GM20431 (cell line): Measurements from ENCODE around the gene SH3RF3.

Experiments
- in situ Hi-C: fragments of 300-500 bp; cut with MseI, MboI; formaldehyde crosslinking; loops from one replicate; pipeline ENCODE4 v1.15.0; 2020; ENCODE audit warnings: low sequenced_read_pairs; ENCODE audit not compliant: unreplicated experiment

Gene SH3RF3

GRCh38 chr2:109514857-109515256, 385.9 kb downstream of the SH3RF3 start:
- in situ Hi-C loops = loop anchor here (25.0 kb wide), 1 partner anchor 378 kb away; the partner anchor contains the start of gene SH3RF3

DNA sequence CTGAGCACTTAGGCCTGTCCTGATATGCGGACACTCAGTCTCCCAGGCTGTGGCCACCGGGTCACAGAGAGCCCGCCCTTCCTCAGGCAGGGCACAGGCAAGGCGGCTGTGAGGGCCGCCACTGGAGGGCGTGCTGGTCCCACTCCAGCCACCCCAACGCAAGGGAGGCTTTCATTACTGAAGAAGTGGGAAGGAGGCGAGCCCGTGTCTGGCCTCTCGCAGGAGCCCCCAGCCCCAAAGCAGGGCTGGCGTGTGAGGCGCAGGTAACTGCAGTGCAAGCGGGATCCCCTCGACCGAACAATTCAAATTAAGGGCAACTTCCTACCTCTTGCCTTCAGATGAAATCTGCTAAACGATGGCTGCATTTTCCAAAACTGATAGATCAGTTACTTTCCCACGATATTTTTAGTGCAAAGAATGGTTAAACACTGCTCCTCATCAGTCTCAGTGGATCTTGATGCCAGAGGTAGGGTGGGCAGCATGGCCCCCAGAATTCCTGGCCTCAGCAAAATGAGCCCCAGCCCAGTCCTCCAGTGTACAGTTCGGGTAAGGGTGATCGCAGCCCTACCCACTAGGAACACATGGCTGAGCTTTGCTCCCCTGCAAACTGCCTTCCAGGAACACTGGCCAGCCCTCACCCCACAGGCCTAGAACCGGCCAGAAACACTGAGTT, 387.6 kb downstream of the SH3RF3 start:
- in situ Hi-C loops = loop anchor here (25.0 kb wide), 1 partner anchor 379 kb away; the partner anchor contains the start of gene SH3RF3

GRCh38 chr2:109517118-109517889, 388.3 kb downstream of the SH3RF3 start:
- in situ Hi-C loops = loop anchor here (25.0 kb wide), 1 partner anchor 380 kb away; the partner anchor contains the start of gene SH3RF3

DNA sequence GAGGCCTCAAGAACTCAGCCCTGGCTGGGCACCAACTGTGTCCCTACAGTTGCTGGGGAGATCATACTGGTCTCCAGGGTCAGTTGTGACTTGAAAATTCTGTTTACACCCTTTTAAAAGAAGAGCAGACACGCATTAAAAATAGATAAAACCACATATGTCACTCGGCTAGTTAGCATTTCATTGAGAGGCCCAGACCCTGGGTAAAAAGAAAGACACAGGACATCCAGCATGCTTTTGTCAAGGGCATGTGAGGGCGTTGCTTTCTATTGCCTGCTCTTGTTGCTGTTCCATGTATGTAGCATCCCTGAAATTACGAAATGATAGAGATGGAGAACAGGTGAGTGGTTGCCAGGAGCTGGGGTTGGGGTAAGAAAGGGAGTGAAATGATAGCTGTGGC, 390.5 kb downstream of the SH3RF3 start:
- in situ Hi-C loops = loop anchor here (25.0 kb wide), 1 partner anchor 382 kb away; the partner anchor contains the start of gene SH3RF3

DNA sequence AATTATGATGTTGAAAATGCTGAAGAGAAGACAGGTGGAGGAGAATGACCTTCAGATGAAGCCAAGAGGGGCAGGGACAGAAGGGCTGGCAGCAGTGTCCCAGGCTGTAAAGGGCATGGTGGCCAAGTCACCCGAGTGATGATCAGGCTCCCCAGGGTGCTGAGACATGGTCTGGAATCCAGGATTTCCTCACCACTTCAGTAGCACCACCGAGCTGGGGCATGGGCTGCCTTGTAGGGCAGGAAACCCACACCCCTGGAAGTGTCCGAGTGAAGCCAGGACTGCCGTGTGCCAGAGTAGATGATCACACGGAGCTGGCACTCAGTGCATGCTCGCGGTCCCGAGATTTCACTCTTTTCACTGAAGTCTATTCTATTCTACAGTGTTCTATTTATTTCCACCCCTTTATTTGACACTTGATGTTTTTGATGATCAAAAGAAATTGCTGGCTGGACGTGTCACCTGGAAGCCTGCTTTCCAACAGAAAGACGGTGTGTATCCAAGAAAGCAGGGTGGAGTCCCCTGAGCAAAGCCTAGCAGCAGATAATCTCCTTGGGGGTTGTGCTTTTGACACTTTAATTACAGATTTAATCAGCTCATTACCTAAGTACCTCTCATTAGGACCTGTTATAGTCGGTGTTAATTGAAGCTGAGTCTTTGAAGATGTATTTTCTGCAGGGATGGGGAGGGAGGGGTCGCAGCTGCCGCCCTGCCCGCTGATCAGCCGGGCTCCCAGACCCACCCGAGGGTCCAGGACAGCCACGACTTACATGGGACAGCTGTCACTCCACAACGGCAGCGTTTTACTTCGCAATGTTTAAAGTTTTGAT, 392.4 kb downstream of the SH3RF3 start:
- in situ Hi-C loops = loop anchor here (25.0 kb wide), 1 partner anchor 384 kb away; the partner anchor contains the start of gene SH3RF3

GRCh38 chr2:109522063-109522374, 393.0 kb downstream of the SH3RF3 start:
- in situ Hi-C loops = loop anchor here (25.0 kb wide), 1 partner anchor 385 kb away; the partner anchor contains the start of gene SH3RF3

GRCh38 chr2:109523121-109523520, 394.1 kb downstream of the SH3RF3 start:
- in situ Hi-C loops = loop anchor here (25.0 kb wide), 1 partner anchor 386 kb away; the partner anchor contains the start of gene SH3RF3

- in situ Hi-C loops = loop anchor here (25.0 kb wide), 1 partner anchor 386 kb away; the partner anchor contains the start of gene SH3RF3
Observed at GRCh38 chr2:109523536-109524361, 394.7 kb downstream of the SH3RF3 start.

- in situ Hi-C loops = no loop called here
Observed at GRCh38 chr2:109525836-109526235, 396.8 kb downstream of the SH3RF3 start.

DNA sequence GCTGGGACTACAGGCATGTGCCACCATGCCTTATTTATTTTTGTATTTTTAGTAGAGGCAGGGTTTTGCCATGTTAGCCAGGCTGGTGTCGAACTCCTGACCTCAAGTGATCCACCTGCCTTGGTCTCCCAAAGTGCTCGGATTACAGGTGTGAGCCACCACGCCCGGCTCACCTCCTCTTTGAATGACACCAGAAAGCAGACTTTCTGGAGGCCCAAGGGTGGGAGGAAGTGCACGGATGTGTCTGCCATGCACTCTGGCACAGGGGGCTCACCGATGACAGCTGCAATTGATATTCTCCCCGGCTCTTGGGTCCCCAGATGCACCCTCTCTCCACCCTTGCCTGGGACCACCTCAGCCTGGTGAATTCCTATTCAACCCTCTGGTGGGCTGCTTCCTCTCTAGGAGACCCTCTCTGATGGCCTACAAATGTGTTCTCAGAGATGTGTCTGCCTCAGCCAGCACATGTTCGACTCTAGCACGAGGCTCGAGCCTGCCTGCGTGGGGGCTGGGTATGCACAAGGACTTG, 397.5 kb downstream of the SH3RF3 start:
- in situ Hi-C loops = no loop called here

DNA sequence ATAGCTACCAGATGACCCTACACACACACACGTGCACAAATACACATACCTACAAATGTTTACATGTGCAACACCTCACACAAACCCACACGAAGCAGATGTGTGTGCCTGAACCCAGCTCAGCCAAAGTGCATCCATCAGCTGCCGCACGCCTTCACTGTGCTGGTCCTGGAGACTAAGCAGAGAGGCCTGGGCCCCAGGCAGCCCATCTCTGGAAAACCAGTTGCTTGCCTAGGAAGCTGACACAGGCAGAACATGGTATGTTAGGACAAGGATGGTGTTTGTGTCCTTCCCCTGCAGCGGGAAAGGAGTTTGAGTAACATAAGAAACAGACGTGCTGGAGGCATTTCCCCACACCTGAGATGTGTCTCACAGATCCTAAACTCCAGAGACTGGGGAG, 398.1 kb downstream of the SH3RF3 start:
- in situ Hi-C loops = no loop called here

DNA sequence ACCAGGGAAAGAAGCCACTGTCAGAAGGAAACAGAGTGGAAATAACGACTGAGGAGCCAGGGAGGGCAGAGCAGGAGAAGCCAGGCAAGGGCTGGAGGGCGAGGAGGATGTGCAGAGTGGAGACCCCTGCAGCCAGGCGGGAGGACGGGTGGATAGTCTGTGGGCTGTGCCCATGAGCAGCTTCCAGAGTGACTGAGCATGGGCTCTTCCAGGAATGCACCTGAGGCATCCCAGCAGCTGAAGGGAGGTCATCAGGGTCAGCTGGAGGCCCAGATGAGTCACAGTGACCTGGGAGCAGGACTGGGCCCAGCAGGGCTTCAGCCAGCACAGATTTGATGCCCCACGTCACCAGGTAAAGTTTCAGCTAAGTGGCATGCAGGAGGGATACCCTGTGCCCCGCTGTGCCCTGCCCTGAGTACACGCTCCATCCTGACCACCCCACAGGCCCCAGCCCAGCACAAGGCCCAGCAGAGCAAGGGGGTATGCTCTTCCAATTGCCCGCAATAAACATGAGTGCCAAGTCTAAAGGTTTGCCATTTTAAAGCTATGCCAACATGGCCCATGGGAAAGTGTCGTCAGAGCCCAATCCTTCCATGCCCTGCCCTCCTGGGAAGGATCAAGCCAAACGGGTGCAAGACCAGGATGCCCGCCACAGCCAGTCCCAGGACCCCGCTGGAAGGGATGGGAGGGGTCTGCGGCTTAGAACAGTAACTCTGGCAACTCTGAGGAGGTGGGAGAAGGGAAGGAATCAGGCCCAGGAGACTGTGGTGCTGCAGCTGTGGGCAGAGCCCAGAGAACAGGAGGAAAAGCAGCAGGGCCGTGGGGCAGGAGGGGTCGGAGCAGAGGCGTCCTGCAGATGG, 399.1 kb downstream of the SH3RF3 start:
- in situ Hi-C loops = no loop called here

DNA sequence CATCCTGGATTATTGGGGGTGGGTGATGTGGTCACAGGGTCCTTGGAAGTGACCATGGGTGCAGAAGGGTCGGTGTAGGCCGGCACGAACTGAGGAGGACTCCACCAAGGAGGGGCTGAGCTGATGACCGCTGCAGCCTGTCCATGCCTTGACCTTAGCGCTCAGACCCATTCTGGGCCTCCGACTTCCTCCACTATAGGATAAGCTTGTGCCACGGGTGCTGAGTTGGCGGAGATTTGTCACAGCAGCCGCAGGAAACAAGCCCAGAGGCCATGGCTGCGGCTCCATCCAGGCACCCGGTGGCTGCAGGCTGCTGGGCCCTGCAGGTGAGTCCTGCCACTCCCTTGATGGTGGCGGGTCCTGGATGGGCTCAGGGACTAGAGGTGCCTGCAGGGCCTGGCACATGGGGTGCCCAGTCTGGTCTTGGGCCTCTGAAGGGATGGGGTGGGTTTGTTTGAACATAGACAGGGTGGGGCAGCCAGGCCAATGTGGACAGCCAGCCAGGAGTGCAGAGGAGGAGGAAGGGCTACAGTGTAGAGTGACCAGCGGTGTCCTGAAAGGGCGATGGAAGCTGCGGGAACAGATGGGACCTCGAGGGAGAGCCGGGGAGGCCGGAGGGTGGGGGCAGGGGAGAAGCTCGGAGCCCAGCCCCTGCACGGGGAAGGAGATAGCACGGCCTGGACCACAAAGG, 400.0 kb downstream of the SH3RF3 start:
- in situ Hi-C loops = no loop called here

- in situ Hi-C loops = no loop called here
Observed at GRCh38 chr2:109529532-109530449, 400.8 kb downstream of the SH3RF3 start.

DNA sequence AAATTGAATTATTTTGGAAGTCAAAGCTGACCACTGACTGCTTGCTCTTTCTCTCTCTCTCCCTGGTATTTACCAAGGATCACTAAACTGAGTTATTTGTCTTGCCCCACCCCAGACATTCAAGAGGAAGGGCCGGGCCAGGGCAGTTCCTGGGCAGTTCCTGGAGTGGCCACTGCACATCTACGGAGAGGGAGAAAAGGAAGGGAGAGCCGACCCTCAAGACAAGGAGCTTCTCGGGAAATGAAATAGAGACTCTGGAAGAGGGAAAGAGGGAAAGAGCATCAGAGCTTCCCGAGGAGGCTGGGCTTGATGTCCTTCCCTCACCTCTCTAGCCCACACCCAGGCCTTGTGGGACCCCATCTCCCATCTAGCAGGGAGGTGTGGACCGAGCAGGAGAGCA, 401.7 kb downstream of the SH3RF3 start:
- in situ Hi-C loops = no loop called here

- in situ Hi-C loops = no loop called here
Observed at GRCh38 chr2:109531221-109531620, 402.2 kb downstream of the SH3RF3 start.
